Caco-2 (cell line): ENCODE measurements around the gene HIVEP3. TPM values are rescaled to one million over a fixed set of nuclear protein-coding genes. Genes with fewer than 3 reads are reported as not detected.

ENCODE experiments used
- BruUV-seq: library from RNA; stranded (reverse); fragments of 400-500 nt; replicated peaks from 2 replicates; lab custom pipeline; 2021; lab: Mats Ljungman, UMichigan
- CTCF ChIA-PET: fragments of 300-600 bp; sonication (Branson Sonifier 250); formaldehyde crosslinking; loops from one replicate; lab custom pipeline; 2022; ENCODE audit warnings: antibody characterized with exemption; lab: Charles Lee
- POLR2A ChIA-PET: fragments of 300-600 bp; sonication (Branson Sonifier 250); formaldehyde crosslinking; loops from one replicate; lab custom pipeline; 2022; ENCODE audit warnings: antibody characterized with exemption; lab: Charles Lee
- DNase-seq, 2 experiments: peaks; one replicate each; pipeline versions ENCODE4 v3.0.0 to v3.0.0-alpha.2; 2020 to 2022
- H3K27me3 ChIP-seq: replicated peaks from 2 replicates; pipeline ENCODE4 v1.6.0; 2011; ENCODE audit warnings: low read length; ENCODE audit not compliant: control insufficient read depth, insufficient read depth
- H3K36me3 ChIP-seq: 2 replicates; pipeline ENCODE4 v1.5.1; 2011; ENCODE audit warnings: low read length; ENCODE audit not compliant: control insufficient read depth, insufficient read depth
- H3K4me1 ChIP-seq: fragments of 250-450 bp; sonication (Bioruptor Pico); 2 replicates; pipeline ENCODE4 v1.5.1; 2020; ENCODE audit warnings: mild to moderate bottlenecking
- H3K4me3 ChIP-seq: 2 replicates; pipeline ENCODE4 v1.5.1; 2011; ENCODE audit warnings: low read depth, mild to moderate bottlenecking, control low read depth, low read length
- H3K9me3 ChIP-seq: fragments of 250-450 bp; sonication (Bioruptor Pico); 2 replicates; pipeline ENCODE4 v1.5.1; 2020; ENCODE audit warnings: mild to moderate bottlenecking, moderate library complexity
- H3K27ac Mint-ChIP-seq: one replicate; pipeline ENCODE4 v1.8.0; 2022; ENCODE audit warnings: mixed read lengths; ENCODE audit not compliant: unreplicated experiment
- H3K27me3 Mint-ChIP-seq: one replicate; pipeline ENCODE4 v1.8.0; 2022; ENCODE audit warnings: mixed read lengths; ENCODE audit not compliant: insufficient read depth, unreplicated experiment
- H3K36me3 Mint-ChIP-seq: one replicate; pipeline ENCODE4 v1.8.0; 2022; ENCODE audit warnings: mild to moderate bottlenecking, mixed read lengths; ENCODE audit not compliant: insufficient read depth, unreplicated experiment
- H3K4me1 Mint-ChIP-seq: one replicate; pipeline ENCODE4 v1.8.0; 2022; ENCODE audit warnings: low read depth, mixed read lengths; ENCODE audit not compliant: unreplicated experiment
- H3K4me3 Mint-ChIP-seq: one replicate; pipeline ENCODE4 v1.8.0; 2022; ENCODE audit warnings: mild to moderate bottlenecking, moderate library complexity, mixed read lengths; ENCODE audit not compliant: unreplicated experiment
- H3K9me3 Mint-ChIP-seq: one replicate; pipeline ENCODE4 v1.8.0; 2022; ENCODE audit warnings: mixed read lengths; ENCODE audit not compliant: unreplicated experiment
- CTCF ChIP-seq, 2 experiments: fragments of 200-600 bp in 1 of 2; IDR thresholded peaks; 1 replicate in 1 of 2; 2 replicates in 1 of 2; pipeline versions ENCODE4 v1.5.1 to v1.8.0; 2011 to 2022; ENCODE audit warnings: antibody characterized with exemption in 1 of 2, control low read depth in 1 of 2, inconsistent platforms in 1 of 2, low read depth in 1 of 2, low read length in 1 of 2, mild to moderate bottlenecking in 1 of 2, moderate library complexity in 1 of 2; ENCODE audit not compliant: insufficient read depth in 1 of 2, severe bottlenecking in 1 of 2, unreplicated experiment in 1 of 2
- intact Hi-C: fragments of 100-400 bp; cut with micrococcal nuclease; formaldehyde crosslinking; loops from one replicate; pipeline ENCODE4 v1.10.0; 2022; ENCODE audit not compliant: unreplicated experiment
- total RNA-seq: library from RNA; stranded (reverse); gene quantifications from 2 replicates; pipeline ENCODE4 v1.2.3, GENCODE V29; 2022

Gene HIVEP3
- total RNA-seq, 1 experiment from 2014 or later = 0.25 TPM

GRCh38 chr1:41754540-41754939 lies 164.2 kb downstream of the HIVEP3 start:
- BruUV-seq = no TSS peak
- intact Hi-C loops = no loop called here

DNA sequence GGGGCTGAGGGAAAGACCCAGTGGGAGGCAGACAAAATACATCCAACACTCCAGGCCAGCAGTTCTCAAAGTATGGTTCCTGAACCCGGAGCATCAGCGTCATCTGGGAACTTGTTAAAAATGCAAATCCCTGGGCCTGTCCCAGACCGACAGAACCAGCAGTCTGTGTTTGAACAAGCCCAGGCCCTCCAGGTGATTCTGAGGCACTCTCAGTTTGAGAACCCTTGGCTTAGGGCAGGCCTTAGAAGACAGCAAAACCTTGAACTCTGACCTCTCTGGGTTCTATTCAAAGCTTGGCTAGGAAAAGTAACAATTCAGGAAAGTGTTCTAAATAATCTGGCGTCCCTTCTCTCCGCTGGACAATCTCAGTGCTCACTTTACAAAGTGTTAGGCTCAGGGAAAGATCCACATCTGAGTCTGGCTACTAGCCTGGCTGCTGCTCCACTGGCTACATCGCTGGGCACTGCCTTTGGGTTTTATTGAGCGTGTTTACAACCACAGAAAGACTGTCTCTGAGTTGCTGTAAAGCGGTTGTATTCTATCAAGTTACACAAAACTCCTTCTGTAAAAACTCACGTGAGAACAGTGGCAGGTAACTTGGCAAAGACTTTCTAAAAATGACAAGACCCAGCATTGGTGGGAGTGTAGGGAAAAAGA lies 166.1 kb downstream of the HIVEP3 start:
- BruUV-seq = no TSS peak
- H3K27me3 ChIP-seq = no peaks in the 10 kb centered on the region
- H3K36me3 Mint-ChIP-seq = no peaks in the 10 kb centered on the region
- no peaks in the 10 kb centered on the region for H3K36me3 ChIP-seq
- H3K27ac Mint-ChIP-seq = no peak overlapping the region
- DNase-seq = no peak
- no peak overlapping the region for H3K4me3 Mint-ChIP-seq
- H3K4me1 ChIP-seq = no peaks in the 10 kb centered on the region
- H3K9me3 Mint-ChIP-seq = no peaks in the 10 kb centered on the region
- intact Hi-C loops = no loop called here
- H3K27me3 Mint-ChIP-seq = peaks cover 5% of the 10 kb centered on the region
- H3K4me3 ChIP-seq = no peak overlapping the region
- ChIA-PET POLR2A (no interaction called here), CTCF (no interaction called here)
- no peaks in the 10 kb centered on the region for H3K4me1 Mint-ChIP-seq
- TF ChIP-seq CTCF (IDR thresholded peaks at IDR 0.05; ENCODE audit: insufficient read depth in 1 of 2, low read depth in 1 of 2, low read length in 1 of 2, severe bottlenecking in 1 of 2, unreplicated experiment in 1 of 2) = no peak
- H3K9me3 ChIP-seq = no peaks in the 10 kb centered on the region

More at GRCh38 chr1:41754540-41754939, 164.2 kb downstream of the HIVEP3 start:
- Histone ChIP-seq H3K4me3 (no peak overlapping the region), H3K36me3 (no peaks in the 10 kb centered on the region), H3K4me1 (no peaks in the 10 kb centered on the region), H3K9me3 (no peaks in the 10 kb centered on the region), H3K27me3 (no peaks in the 10 kb centered on the region)
- no peak overlapping the region for H3K4me3 Mint-ChIP-seq
- ChIA-PET POLR2A (no interaction called here), CTCF (no interaction called here)
- H3K4me1 Mint-ChIP-seq = no peaks in the 10 kb centered on the region
- peaks cover 5% of the 10 kb centered on the region for H3K27me3 Mint-ChIP-seq
- no peaks in the 10 kb centered on the region for H3K36me3 Mint-ChIP-seq
- no peak for TF ChIP-seq CTCF (IDR thresholded peaks at IDR 0.05; ENCODE audit: insufficient read depth in 1 of 2, low read depth in 1 of 2, low read length in 1 of 2, severe bottlenecking in 1 of 2, unreplicated experiment in 1 of 2)
- no peaks in the 10 kb centered on the region for H3K9me3 Mint-ChIP-seq
- H3K27ac Mint-ChIP-seq = no peak overlapping the region
- DNase-seq = no peak

- Mint-ChIP-seq H3K4me3 (no peak overlapping the region), H3K27ac (no peak overlapping the region), H3K36me3 (no peaks in the 10 kb centered on the region), H3K9me3 (no peaks in the 10 kb centered on the region), H3K27me3 (peaks cover 5% of the 10 kb centered on the region), H3K4me1 (no peaks in the 10 kb centered on the region)
- H3K4me3 ChIP-seq = no peak overlapping the region
- no peaks in the 10 kb centered on the region for H3K36me3 ChIP-seq
- H3K4me1 ChIP-seq = no peaks in the 10 kb centered on the region
- CTCF ChIA-PET = no interaction called here
- TF ChIP-seq CTCF (IDR thresholded peaks at IDR 0.05; ENCODE audit: insufficient read depth in 1 of 2, low read depth in 1 of 2, low read length in 1 of 2, severe bottlenecking in 1 of 2, unreplicated experiment in 1 of 2) = no peak
- no peaks in the 10 kb centered on the region for H3K9me3 ChIP-seq
- H3K27me3 ChIP-seq = no peaks in the 10 kb centered on the region
- POLR2A ChIA-PET = no interaction called here
- no TSS peak for BruUV-seq
- intact Hi-C loops = no loop called here
- no peak for DNase-seq
Measured at GRCh38 chr1:41751804-41752513, 166.8 kb downstream of the HIVEP3 start.
